NCI-H524 treated with DMSO at 0.1 percent for 48 hours (cell line): ENCODE measurements around the gene DHRS4L2.

Experiments
- DNase-seq: peaks from one replicate; lab custom pipeline; 2025; lab: John Stamatoyannopoulos, UW

The DHRS4L2 gene

DNA sequence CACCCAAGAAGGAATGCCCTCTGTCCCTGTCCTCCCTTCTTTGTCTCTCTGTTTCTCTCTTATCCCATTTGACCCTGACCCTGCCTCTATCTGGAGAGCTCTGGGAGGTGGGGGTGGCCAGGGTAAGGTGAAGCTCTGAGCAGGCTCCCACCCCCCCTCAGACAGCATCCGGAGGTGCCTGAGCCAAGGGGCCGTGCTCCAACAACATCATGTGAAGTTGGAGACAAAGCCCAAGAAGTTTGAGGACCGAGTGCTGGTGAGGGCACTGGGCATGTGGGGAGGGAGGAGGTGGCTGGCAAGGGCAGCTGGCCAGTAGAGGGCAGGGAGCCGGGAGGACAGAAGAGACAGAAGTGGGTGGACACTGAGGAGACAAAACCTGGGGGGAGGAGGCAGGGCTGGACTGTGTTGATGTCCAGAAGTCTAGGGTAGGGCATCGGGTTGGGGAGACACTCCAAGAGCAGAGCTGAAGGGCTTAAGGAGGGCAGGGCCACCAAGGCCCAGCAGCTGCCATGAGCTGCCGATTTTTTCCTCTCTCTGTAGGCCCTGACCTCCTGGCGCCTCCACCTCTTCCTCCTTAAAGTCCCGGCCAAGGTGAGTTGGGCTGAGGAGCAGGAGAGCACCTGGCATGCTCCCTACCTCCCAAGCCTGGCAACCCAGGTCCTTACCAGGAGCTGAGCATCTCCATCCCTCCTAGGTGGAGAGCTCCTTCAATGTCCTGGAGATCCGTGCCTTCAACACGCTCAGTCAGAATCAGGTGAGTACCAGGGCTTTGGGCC lies 65.0 kb downstream of the DHRS4L2 start:
- no peak for DNase-seq

DNA sequence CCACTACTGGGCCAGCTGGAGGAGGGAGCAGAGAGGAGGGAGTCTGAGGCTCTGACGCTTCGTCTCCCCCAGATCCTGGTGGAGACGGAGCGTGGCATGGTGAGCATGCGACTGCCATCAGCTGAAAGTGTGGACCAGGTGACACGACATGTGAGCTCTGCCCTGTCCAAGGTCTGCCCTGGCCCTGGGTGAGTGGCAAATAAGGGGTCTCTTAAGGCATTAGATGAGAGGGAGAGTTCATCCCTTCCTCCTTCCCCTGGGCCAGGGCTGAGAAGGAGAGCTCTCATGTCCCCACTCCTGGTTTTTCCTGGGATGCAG lies 65.6 kb downstream of the DHRS4L2 start:
- no peak for DNase-seq

DNA sequence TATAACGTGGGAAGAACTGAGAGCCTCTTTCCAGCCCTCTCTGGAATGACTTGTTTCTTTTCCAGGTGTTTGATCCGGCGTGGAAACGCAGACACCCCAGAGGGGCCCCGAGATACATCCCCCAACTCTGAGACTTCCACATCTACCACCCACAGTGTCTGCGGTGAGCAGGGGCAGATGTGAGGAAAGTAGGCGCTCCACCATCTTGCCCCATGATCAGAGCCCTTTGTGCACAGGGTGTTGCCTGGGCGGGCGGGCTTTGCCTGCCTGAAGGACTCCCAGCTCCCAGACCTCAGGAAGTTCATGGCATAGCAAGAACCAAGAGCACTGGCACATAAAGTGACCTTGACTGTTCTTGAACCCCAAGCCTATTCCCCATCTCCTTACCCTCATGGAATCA lies 65.9 kb downstream of the DHRS4L2 start:
- DNase-seq = no peak
